Parietal lobe (tissue), 2 donors: ENCODE measurements around the gene HS6ST2. TPM values are rescaled to one million over a fixed set of nuclear protein-coding genes. Genes with fewer than 3 reads are reported as not detected.

Experiments
- small RNA-seq: library from RNA; depleted of rRNA; stranded (forward); fragments of <200 nt; gene quantifications from one replicate; pipeline ENCODE3, GENCODE V24; 2014; ENCODE audit warnings: low replicate concordance
- total RNA-seq: library from RNA; depleted of rRNA; stranded (reverse); fragments of >200 nt; gene quantifications from one replicate; pipeline ENCODE4 v1.2.3, GENCODE V29; 2014

HS6ST2 gene
- total RNA-seq: 5.3 TPM

GRCh38 chrX:132958091-132958703, at the start of gene HS6ST2:
Gene HS6ST2 (minus strand): TSS chrX:132958629.

Small RNAs within 50 kb of the gene (small RNA-seq; reads per million reads assigned to genes)
- gene RNU6-98P: not detected
- gene Z82205.1: not detected

Other genes starting within 250 kb of the HS6ST2 start
- gene USP26, start 138.5 kb upstream of the HS6ST2 start, total RNA-seq: under 0.01 TPM